HG03066 (cell line): ENCODE measurements around the gene C15orf62.

Experiments
- ATAC-seq: cut with Tn5 transposase; IDR thresholded peaks from one replicate; pipeline ENCODE4 v1.9.1; 2021; ENCODE audit warnings: low read depth; ENCODE audit not compliant: unreplicated experiment

The C15orf62 gene

DNA sequence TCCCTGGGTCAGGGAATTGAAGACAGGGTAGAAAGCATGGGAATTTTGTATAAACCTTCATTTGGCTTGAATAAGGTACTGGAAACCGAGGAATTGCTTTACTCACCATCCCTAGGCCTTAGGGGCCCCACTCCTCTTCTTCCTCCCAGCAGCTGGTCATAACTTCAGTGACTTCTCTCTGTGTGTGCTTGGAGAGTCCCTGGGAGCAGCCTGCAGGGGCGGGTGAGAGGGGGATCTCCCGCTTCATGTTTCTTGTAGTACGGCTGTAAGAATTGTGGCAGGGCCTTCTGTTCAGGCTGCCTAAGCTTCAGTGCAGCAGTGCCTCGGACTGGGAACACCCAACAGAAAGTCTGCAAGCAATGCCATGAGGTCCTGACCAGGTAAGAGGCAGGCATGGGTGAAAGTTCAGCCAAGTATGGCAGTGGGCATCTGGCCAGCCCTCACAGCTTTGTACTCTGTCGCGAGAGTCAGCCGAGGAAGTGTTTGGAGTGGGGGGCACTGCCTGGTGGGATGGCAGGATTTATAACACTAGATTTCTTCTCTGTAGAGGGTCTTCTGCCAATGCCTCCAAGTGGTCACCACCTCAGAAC, 39.2 kb downstream of the C15orf62 start:
- no peak for ATAC-seq

DNA sequence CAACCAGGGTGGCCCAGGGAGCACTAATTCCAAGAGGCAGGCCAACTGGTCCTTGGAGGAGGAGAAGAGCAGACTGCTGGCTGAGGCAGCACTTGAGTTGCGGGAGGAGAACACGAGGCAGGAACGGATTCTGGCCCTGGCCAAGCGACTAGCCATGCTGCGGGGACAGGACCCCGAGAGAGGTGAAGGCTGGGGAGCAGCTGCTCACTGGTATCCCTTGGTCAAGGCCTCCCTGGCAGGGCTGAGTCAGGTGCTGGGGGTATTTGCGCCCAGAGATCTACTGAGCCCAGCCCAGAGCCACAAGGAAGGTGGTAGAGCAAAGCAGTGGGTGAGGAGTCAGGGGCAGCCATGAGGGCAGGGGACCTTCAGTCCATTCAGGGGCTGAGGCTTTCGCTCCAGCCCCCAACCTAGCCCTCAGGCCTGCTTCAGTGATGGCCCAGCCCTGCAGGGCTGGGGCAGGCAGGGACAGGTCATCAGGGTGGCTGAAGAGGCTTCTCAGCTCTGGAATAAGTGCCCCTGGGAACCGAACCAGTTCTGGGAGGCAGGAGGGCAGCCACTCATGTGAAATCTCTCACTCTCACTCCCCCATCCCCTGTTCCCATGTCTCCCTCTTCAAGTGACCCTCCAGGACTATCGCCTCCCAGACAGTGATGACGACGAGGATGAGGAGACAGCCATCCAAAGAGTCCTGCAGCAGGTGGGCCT, 43.1 kb downstream of the C15orf62 start:
- ATAC-seq: no peak

DNA sequence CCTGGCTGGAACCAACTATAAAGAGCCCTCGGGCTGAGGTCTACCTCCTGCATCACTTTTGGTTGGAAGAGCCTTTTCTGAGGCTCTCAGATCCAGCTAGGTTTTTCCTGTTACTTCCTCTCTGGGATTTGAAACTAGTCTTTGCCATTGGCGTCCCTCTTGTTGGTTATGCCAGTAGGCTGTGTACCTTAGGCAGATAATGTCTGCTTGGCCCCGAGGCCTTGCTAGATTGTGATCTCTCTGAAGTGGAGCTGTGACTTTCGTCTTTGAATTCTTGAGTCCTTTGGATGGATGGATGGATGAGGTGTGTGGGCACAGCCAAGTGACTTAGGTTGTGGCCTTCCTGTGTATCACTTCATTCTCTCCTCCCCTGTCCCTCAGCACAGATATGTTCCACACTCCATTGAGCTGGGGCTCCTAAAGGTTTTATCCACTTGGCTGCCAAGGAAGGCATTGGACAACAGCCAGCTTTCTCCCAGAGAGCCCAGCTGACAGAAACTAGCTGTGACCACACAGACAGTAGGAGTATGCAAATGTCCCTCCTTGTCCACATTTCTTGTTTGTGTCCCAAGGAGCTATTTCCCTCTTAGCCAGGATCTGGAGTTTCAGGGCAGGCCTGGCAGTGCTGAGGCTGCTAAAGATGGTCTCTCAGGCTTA, 45.4 kb downstream of the C15orf62 start:
- no peak for ATAC-seq

DNA sequence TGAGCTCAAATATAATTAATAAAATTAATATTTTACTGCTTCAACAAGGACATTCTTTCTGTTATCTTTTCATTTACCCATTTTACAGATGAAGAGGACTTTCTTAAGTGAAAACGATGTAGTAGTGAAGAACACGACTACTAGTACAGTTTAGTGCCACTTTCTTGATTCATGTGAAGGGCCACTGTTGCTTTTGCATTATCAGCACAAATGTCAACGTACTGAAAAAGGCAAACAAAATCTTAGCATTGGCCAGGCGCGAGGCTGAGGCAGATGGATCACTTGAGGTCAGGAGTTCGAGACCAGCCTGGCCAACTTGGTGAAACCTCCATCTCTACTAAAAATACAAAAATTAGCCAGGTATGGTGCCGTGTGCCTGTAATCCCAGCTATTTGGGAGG, 49.3 kb downstream of the C15orf62 start:
- no peak for ATAC-seq

DNA sequence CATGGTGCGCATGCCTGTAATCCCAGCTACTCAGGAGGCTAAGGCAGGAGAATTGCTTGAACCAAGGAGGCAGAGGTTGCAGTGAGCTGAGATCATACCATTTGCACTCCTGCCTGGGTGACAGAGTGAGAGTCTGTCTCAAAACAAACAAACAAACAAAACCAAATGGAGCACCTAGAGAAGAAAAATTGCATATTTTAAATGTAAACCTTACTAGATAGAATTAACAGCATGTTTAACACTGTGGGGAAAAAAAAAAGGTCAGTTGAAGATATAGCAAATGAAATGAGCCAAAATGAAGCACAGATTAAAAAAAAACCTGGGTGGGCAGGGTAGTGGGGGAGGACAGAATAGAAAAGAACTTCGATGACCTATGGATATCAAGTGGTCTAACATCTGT, 51.4 kb downstream of the C15orf62 start:
- no peak for ATAC-seq
